Activated B cell treated with CpG ODN at 0.5 μM for 24 hours (primary cell): Measurements from ENCODE around the gene AOPEP. TPM values are rescaled to one million over a fixed set of nuclear protein-coding genes. Genes with fewer than 3 reads are reported as not detected.
"Not testable (repeated sequence)": the region's sequence is repeated elsewhere in the genome, so short reads cannot be mapped to it uniquely, and the experiment has no call there.

Experiments
- ATAC-seq: fragments of 200-7000 bp; cut with Tn5 transposase; one replicate; pipeline ENCODE4 v1.10.0; 2021; ENCODE audit warnings: low read depth, mild to moderate bottlenecking, moderate library complexity
- CTCF ChIA-PET: fragments of 350-600 bp; sonication (Branson Sonifier 250); formaldehyde crosslinking; loops from one replicate; lab custom pipeline; 2021; ENCODE audit warnings: antibody characterized with exemption; lab: Charles Lee
- POLR2A ChIA-PET: fragments of 350-600 bp; sonication (Branson Sonifier 250); formaldehyde crosslinking; loops from one replicate; lab custom pipeline; 2021; ENCODE audit warnings: antibody characterized with exemption; lab: Charles Lee
- DNase-seq: peaks from one replicate; pipeline ENCODE4 v3.0.0; 2022
- H3K27ac Mint-ChIP-seq: one replicate; pipeline ENCODE4 v1.8.0; 2020; ENCODE audit warnings: mixed read lengths
- H3K27me3 Mint-ChIP-seq: one replicate; pipeline ENCODE4 v1.8.0; 2021; ENCODE audit warnings: mixed read lengths
- H3K36me3 Mint-ChIP-seq: one replicate; pipeline ENCODE4 v1.8.0; 2021; ENCODE audit warnings: low read depth, mixed read lengths
- H3K4me1 Mint-ChIP-seq: one replicate; pipeline ENCODE4 v1.8.0; 2021; ENCODE audit warnings: mixed read lengths
- H3K4me3 Mint-ChIP-seq: one replicate; pipeline ENCODE4 v1.8.0; 2020; ENCODE audit warnings: mild to moderate bottlenecking, mixed read lengths
- H3K9me3 Mint-ChIP-seq: one replicate; pipeline ENCODE4 v1.8.0; 2020; ENCODE audit warnings: mixed read lengths
- intact Hi-C: fragments of 100-400 bp; cut with micrococcal nuclease; formaldehyde crosslinking; loops from one replicate; pipeline ENCODE4 v1.15.1; 2024
- total RNA-seq: library from RNA; stranded (reverse); gene quantifications from 2 replicates; pipeline ENCODE4 v1.2.3, GENCODE V29; 2022
- TF ChIP-seq, protein P1 (sequence below): fragments of 200-600 bp; IDR thresholded peaks from one replicate; pipeline ENCODE4 v1.8.0; 2022; ENCODE audit warnings: antibody characterized with exemption, mild to moderate bottlenecking

Gene AOPEP
- total RNA-seq, 1 donor from 2014 or later, result 20.4 TPM

DNA sequence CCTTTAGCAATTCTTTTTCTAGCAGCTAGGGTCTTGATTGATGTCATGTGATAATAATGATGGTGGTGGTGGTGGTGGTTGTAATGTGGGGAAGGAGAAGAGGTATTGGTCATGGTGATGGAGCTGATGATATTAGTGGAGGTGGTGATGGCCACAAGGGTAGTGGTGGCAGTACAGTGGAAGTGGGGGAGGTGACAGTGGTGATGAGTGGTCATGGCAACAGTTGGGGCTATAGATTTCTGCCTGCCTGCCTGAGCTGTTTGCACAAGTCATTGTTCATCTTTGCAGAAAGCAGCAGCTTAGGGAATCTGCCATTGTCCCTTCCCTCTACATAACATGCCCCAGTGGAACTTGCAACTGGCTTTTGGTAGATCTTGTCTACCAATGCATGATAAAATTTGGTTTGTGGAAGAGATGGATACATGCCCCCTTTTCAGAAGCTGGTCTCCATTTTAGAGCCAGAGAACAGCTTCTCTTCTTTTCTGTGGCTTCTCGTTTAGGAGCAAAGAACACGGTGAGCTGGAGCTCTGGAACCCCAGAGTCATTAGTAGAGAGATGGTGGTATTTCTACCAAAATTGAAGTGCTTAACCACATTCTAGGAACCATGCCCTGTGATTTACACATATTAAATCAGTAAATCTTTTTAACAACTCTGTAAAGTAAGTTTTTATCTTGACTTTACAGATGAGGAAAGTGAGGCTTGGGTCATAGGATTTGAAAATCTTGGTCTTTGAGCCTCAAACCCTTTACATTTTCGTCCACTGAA is 100.3 kb downstream of the AOPEP start:
- H3K36me3 Mint-ChIP-seq, result peaks cover 33% of the 10 kb centered on the region
- no peak overlapping the region for H3K4me3 Mint-ChIP-seq
- H3K27ac Mint-ChIP-seq, result no peak overlapping the region
- no peaks in the 10 kb centered on the region for H3K27me3 Mint-ChIP-seq
- ATAC-seq (no peak), DNase-seq (no peak)
- H3K9me3 Mint-ChIP-seq, result no peaks in the 10 kb centered on the region
- TF ChIP-seq, protein P1, sequence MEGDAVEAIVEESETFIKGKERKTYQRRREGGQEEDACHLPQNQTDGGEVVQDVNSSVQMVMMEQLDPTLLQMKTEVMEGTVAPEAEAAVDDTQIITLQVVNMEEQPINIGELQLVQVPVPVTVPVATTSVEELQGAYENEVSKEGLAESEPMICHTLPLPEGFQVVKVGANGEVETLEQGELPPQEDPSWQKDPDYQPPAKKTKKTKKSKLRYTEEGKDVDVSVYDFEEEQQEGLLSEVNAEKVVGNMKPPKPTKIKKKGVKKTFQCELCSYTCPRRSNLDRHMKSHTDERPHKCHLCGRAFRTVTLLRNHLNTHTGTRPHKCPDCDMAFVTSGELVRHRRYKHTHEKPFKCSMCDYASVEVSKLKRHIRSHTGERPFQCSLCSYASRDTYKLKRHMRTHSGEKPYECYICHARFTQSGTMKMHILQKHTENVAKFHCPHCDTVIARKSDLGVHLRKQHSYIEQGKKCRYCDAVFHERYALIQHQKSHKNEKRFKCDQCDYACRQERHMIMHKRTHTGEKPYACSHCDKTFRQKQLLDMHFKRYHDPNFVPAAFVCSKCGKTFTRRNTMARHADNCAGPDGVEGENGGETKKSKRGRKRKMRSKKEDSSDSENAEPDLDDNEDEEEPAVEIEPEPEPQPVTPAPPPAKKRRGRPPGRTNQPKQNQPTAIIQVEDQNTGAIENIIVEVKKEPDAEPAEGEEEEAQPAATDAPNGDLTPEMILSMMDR, result no peak
- ChIA-PET POLR2A (no interaction called here), CTCF (no interaction called here)
- intact Hi-C loops, result no loop called here
- no peaks in the 10 kb centered on the region for H3K4me1 Mint-ChIP-seq

DNA sequence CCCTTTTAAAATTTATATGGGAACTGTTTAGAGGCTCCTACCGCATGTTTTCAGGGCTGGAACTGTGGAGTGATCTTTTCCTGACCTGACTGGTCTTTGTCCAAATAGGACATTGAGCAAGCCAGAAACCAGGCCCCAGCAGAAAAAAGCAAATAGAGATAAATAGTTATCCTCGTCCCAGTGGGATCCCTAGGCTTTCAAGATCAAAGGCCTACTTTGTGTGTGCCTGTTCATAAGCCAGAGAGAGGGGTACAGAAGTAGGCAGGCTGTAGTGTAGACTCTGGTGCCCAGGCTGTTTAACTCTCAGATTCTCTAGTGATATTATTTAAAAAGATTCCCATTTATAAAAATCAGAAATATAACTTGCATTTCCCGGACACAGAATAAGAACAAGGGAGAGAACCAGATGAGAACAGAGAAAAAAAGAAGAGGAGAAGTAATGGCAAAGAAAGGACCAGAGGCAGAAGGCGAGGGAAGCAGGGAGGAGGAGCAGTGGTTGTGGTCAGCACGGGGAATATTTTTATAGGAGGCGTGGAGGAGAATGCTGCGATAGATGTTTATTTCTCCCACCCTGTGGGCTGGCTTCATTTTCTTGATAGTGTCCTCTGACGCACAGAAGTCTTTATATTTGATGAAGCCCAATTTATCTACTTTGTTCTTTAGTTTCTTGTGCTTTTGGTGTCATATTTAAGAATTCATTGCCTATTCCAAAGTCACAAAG is 101.2 kb downstream of the AOPEP start:
- H3K9me3 Mint-ChIP-seq, result no peaks in the 10 kb centered on the region
- ATAC-seq, result no peak
- H3K27me3 Mint-ChIP-seq, result no peaks in the 10 kb centered on the region
- POLR2A ChIA-PET, result no interaction called here
- H3K4me3 Mint-ChIP-seq, result no peak overlapping the region
- H3K27ac Mint-ChIP-seq, result no peak overlapping the region
- DNase-seq, result no peak
- CTCF ChIA-PET, result no interaction called here
- TF ChIP-seq, protein P1, result no peak
- intact Hi-C loops, result no loop called here
- H3K36me3 Mint-ChIP-seq, result peaks cover 33% of the 10 kb centered on the region
- no peaks in the 10 kb centered on the region for H3K4me1 Mint-ChIP-seq

DNA sequence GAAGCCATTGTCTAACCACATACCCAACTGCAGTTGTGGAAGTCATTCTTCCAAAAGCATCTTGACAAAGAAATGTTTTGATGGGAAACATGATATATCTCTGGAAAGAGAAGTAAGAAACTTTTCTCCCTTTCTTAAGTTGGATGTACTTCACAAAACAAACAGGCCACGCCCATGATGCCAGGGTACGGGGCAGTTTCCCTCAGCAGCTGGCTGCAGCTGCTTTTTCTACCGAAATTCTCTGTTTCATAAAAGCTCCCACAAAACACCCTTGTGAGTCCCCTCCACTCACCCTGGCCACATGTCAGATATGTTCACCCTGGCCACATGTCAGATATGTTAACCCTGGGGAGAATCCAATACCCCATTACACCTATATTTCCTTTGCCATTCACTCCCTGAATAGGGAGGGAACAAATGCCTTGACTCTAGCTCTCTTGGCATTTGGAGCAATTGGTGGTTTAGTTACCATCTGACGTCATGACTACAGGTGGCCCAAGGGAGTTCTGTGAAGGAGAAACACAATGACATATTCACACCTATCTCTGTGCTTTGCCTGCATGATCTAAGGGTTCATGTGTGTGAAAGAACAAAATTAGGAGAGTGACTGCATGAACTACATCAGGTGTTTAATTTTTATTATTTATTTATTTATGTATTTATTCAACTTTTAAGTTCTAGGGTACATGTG is 103.0 kb downstream of the AOPEP start:
- DNase-seq (no peak), ATAC-seq (no peak)
- no peak overlapping the region for H3K27ac Mint-ChIP-seq
- H3K9me3 Mint-ChIP-seq, result no peaks in the 10 kb centered on the region
- H3K27me3 Mint-ChIP-seq, result no peaks in the 10 kb centered on the region
- H3K36me3 Mint-ChIP-seq, result peaks cover 27% of the 10 kb centered on the region
- CTCF ChIA-PET, result no interaction called here
- TF ChIP-seq, protein P1, result no peak
- no peaks in the 10 kb centered on the region for H3K4me1 Mint-ChIP-seq
- no peak overlapping the region for H3K4me3 Mint-ChIP-seq
- POLR2A ChIA-PET, result interaction anchor here (0.7 kb wide), 1 partner anchor 570 kb away, joined by 3 read pairs; the partner anchor contains the start of gene ZNF169
- intact Hi-C loops, result no loop called here

DNA sequence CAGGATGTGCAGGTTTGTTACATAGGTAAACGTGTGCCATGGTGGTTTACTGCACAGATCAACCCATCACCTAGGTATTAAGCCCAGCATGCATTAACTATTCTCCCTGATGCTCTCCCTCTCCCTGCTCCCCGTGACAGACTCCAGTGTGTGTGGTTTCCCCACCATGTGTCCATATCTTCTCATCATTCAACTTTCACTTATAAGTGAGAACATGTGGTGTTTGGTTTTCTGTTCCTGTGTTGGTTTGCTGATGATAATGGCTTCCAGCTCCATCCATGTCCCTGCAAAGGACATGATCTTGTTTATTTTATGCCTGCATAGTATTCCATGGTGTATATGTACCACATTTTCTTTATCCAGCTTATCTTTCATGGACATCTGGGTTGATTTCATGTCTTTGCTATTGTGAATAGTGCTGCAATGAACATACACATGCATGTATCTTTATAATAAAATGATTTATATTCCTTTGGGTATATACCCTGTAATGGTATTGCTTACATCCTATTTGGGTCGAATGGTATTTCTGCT is 103.6 kb downstream of the AOPEP start:
- H3K4me3 Mint-ChIP-seq, H3K27ac Mint-ChIP-seq, H3K9me3 Mint-ChIP-seq, ATAC-seq, CTCF ChIA-PET, POLR2A ChIA-PET, intact Hi-C loops, DNase-seq, H3K4me1 Mint-ChIP-seq, H3K27me3 Mint-ChIP-seq: not testable (repeated sequence)
- H3K36me3 Mint-ChIP-seq, result peaks cover 27% of the 10 kb centered on the region

DNA sequence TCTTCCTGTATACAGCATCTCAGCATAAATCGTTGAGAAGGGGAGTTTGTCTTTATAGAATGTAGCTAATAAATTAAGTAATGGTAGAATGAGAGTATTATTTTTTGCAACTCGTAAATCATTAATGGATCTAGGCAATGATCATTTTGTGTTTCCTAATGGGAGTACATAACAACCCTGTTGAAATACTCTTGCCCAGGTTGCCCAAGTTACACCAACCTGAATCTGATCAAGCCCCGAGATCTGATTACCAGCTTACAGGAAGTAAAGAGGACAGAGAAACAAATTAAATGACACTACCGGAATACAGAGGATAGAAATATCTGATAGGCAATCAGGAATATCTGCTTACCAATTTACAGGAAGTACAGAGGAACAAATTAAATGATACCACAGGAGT is 107.3 kb downstream of the AOPEP start:
- Mint-ChIP-seq H3K27ac (no peak overlapping the region), H3K4me3 (no peak overlapping the region), H3K9me3 (peaks cover 9% of the 10 kb centered on the region), H3K4me1 (no peaks in the 10 kb centered on the region), H3K27me3 (no peaks in the 10 kb centered on the region), H3K36me3 (peaks cover 26% of the 10 kb centered on the region)
- intact Hi-C loops, result no loop called here
- TF ChIP-seq, protein P1, result no peak
- ChIA-PET CTCF (no interaction called here), POLR2A (no interaction called here)
- no peak for DNase-seq
- ATAC-seq, result no peak
